ENCODE measurements around the gene TGM6. TPM values are rescaled to one million over a fixed set of nuclear protein-coding genes. Genes with fewer than 3 reads are reported as not detected.

TGM6 gene
- total RNA-seq, 1 experiment from 2014 or later = not detected

DNA sequence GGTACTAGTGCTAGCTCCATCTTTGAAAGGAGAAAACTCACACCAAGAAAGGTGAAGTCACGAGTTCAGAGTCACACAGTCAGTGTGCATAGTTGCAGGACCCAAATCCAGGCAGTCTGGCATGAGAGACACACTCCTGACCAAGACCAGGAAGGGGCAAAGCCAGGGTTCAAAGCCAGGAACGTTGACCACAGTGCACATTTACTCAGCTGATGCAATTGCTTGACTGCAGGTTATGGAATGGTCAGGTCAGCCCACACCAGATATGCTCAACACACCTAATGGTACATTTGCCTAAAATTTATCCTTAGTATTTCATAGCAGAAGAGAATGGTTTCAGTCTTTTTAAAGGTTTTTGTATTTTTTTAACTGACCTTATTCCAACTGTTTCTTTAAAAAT, 37.7 kb downstream of the TGM6 start:
- Histone ChIP-seq H2AK5ac (ENCODE audit: insufficient read length, low read length) (no peak overlapping the region), H2BK15ac (ENCODE audit: low read depth, low read length) (no peak overlapping the region), H3K23ac (ENCODE audit: insufficient read length, low read depth, low read length) (no peak overlapping the region), H3K27me3 (ENCODE audit: insufficient read depth, low read length) (no peaks in the 10 kb centered on the region), H3K18ac (ENCODE audit: insufficient read length, low read depth, low read length) (no peak overlapping the region), H3K9me3 (ENCODE audit: control insufficient read depth, low read depth, low read length) (no peaks in the 10 kb centered on the region), H3K79me1 (ENCODE audit: insufficient read depth, low read depth, low read length, poor library complexity, severe bottlenecking) (no peaks in the 10 kb centered on the region), H4K20me1 (ENCODE audit: control insufficient read depth, insufficient read depth, insufficient read length) (no peaks in the 10 kb centered on the region), H4K91ac (ENCODE audit: insufficient read length, low read depth, low read length) (no peak overlapping the region), H3K4ac (ENCODE audit: low read depth, low read length) (no peak overlapping the region), H3K9ac (ENCODE audit: extremely low read depth, insufficient read length, low read length) (no peak overlapping the region), H3K27ac (ENCODE audit: insufficient read length, low read depth, low read length) (no peak overlapping the region), H3K79me2 (ENCODE audit: insufficient read depth, low read length) (no peaks in the 10 kb centered on the region), H3K4me2 (ENCODE audit: insufficient read depth, insufficient read length, low read length) (no peak overlapping the region), H2BK120ac (ENCODE audit: low read depth, low read length, poor library complexity, severe bottlenecking) (no peak overlapping the region), H4K8ac (replicated peaks; ENCODE audit: insufficient read length, low read depth, low read length) (no peak overlapping the region), H3K23me2 (ENCODE audit: insufficient read length, low read depth, low read length, poor library complexity, severe bottlenecking) (no peaks in the 10 kb centered on the region), H2BK5ac (ENCODE audit: insufficient read length, low read length) (no peak overlapping the region), H3T11ph (ENCODE audit: low read length) (no peak overlapping the region), H3K4me1 (ENCODE audit: insufficient read depth, low read length) (no peaks in the 10 kb centered on the region), H3K14ac (ENCODE audit: insufficient read depth, low read length) (no peak overlapping the region), H2BK12ac (ENCODE audit: insufficient read length, low read depth, low read length) (no peak overlapping the region), H4K5ac (ENCODE audit: insufficient read length, low read depth, low read length) (no peak overlapping the region), H2BK20ac (ENCODE audit: low read depth, low read length, poor library complexity, severe bottlenecking) (no peak overlapping the region), H3K56ac (ENCODE audit: insufficient read length, low read depth, low read length) (no peak overlapping the region), H2AFZ (ENCODE audit: low read length) (no peak overlapping the region)
- H3K9me3 Mint-ChIP-seq = no peaks in the 10 kb centered on the region; a peak in 1 of 5 replicates
- WGBS (ENCODE audit: extremely low coverage, insufficient read length, low lambda C conversion rate) = no CpG with 5 or more reads among the region's 2 CpGs
- no peak overlapping the region for H3K27ac Mint-ChIP-seq
- peaks cover 9% of the 10 kb centered on the region for H3K27me3 Mint-ChIP-seq (ENCODE audit: low read depth)
- TF ChIP-seq CTCF (conservative IDR thresholded peaks at IDR 0.05) = no peak
- H3K4me3 Mint-ChIP-seq = no peak overlapping the region
- DNase-seq = no peak
- no peaks in the 10 kb centered on the region for H3K36me3 Mint-ChIP-seq (ENCODE audit: insufficient read depth in 1 of 3, low read depth in 3 of 3)
- H3K4me1 Mint-ChIP-seq = no peaks in the 10 kb centered on the region

All from H9 (cell line).